ENCODE measurements around the gene SORCS2.

Gene SORCS2

DNA sequence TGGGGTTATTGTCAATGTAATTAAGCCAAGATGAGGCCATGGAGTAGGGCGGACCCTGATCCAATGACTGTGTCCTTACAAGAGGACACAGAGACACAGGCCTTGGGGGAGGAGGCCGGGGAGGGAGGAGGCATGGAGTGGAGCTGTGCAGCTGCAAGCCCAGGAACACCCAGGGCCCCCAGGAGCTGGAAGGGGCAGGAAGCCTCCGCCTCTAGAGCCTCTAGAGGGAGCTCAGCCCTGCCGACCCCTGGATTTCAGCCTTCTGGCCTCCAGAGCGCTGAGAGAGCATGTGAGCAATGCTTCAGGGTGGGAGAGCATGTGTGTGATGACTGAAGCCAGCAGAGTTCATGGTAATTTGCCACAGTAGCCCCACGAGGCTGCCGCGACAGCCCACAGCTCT, 512.7 kb downstream of the SORCS2 start:
- TF ChIP-seq EP300 (IDR thresholded peaks at IDR 0.05; ENCODE audit: borderline replicate concordance) = no peak
- TF ChIP-seq, protein P1, sequence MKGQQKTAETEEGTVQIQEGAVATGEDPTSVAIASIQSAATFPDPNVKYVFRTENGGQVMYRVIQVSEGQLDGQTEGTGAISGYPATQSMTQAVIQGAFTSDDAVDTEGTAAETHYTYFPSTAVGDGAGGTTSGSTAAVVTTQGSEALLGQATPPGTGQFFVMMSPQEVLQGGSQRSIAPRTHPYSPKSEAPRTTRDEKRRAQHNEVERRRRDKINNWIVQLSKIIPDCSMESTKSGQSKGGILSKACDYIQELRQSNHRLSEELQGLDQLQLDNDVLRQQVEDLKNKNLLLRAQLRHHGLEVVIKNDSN (IDR thresholded peaks at IDR 0.05) = no peak
- no peak for TF ChIP-seq RAD21 (IDR thresholded peaks at IDR 0.05; ENCODE audit: low read depth)
- no peak for TF ChIP-seq TEAD4 (IDR thresholded peaks at IDR 0.05)
- TF ChIP-seq NFIC (IDR thresholded peaks at IDR 0.05) = no peak
- no peak for TF ChIP-seq TCF12 (IDR thresholded peaks at IDR 0.05; ENCODE audit: low read depth)
- TF ChIP-seq ZBTB7A (IDR thresholded peaks at IDR 0.05; ENCODE audit: low read depth) = no peak

DNA sequence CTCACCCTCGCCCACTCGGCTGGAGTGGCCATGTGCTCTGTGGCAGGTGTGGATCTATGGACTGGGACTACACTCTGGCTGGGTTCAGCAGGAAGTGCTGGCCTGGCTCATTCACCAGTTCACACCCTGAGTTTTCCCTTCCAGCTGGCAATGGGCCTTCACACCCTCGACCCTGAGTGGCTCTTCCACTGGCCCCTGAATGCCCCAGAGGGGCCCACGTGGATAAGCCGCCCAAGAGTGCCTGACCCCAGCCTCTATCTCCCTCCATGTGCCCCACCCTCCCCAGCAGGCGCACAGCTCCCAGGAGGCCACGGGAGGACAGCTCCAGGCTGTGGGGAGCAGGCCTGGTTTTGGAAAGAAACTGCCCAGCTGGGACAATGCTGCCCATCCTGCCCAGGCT, 513.3 kb downstream of the SORCS2 start:
- TF ChIP-seq EGR1 (IDR thresholded peaks at IDR 0.05) (no peak), YY1 (IDR thresholded peaks at IDR 0.05; ENCODE audit: low read depth) (no peak)
- TF ChIP-seq, protein P2, sequence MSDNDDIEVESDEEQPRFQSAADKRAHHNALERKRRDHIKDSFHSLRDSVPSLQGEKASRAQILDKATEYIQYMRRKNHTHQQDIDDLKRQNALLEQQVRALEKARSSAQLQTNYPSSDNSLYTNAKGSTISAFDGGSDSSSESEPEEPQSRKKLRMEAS (IDR thresholded peaks at IDR 0.05) = no peak

DNA sequence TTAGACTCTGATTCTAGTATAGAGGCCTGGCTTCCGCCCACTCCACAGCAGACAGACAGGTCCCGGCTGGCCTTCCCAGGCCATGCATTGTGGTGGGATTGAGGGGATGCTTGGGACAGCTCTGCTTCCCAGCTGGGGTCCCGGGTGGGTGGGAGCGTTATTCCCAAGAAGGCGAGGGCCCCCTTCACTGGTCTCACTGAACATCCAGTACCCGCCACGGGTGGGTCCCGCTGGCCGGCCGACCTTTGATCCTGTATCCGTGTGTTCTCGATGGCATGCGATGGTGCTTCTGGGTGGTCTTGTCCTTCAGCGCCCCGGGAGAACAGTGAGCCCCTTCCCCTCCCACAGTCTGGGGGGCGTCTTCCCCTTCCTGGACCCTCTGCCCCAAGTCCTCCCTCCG, 515.9 kb downstream of the SORCS2 start:
- TF ChIP-seq TCF12 (IDR thresholded peaks at IDR 0.05; ENCODE audit: low read depth) (no peak), TAF1 (IDR thresholded peaks at IDR 0.05; ENCODE audit: low read depth) (no peak)

DNA sequence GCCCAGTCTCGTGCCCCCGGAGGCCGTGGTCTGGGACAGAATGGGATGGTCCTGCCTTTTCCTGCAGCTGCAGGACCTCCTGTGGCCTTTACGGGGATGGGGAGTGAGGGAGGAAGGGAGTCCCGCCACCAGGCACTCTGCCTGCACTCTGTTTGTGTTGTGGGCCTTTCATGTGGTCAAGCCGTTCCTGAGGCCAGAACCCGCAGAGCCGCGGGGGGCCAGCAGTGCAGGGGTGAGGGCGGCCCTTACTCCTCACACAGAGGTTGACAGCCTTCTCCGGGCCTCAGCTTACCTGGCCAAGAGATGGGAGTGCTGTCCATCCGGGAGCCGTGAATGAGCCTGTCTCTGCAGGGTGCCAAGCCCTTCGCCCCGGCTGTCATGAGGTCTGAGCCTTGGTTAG, 516.6 kb downstream of the SORCS2 start:
- TF ChIP-seq CREB1 (IDR thresholded peaks at IDR 0.05; ENCODE audit: low read depth) (no peak), EGR1 (IDR thresholded peaks at IDR 0.05) (no peak), CEBPB (IDR thresholded peaks at IDR 0.05) (no peak), NFIC (IDR thresholded peaks at IDR 0.05) (no peak), TEAD4 (IDR thresholded peaks at IDR 0.05) (no peak), YY1 (IDR thresholded peaks at IDR 0.05; ENCODE audit: low read depth) (no peak), FOXM1 (IDR thresholded peaks at IDR 0.05; ENCODE audit: borderline replicate concordance, low read depth) (no peak), ZBTB7A (IDR thresholded peaks at IDR 0.05; ENCODE audit: low read depth) (no peak), TAF1 (IDR thresholded peaks at IDR 0.05; ENCODE audit: low read depth) (no peak), EP300 (IDR thresholded peaks at IDR 0.05; ENCODE audit: borderline replicate concordance) (no peak), RAD21 (IDR thresholded peaks at IDR 0.05; ENCODE audit: low read depth) (no peak), TCF12 (IDR thresholded peaks at IDR 0.05; ENCODE audit: low read depth) (no peak)
- TF ChIP-seq, protein P1 (IDR thresholded peaks at IDR 0.05) = no peak
- TF ChIP-seq, protein P2 (IDR thresholded peaks at IDR 0.05) = no peak
- TF ChIP-seq, protein P3, sequence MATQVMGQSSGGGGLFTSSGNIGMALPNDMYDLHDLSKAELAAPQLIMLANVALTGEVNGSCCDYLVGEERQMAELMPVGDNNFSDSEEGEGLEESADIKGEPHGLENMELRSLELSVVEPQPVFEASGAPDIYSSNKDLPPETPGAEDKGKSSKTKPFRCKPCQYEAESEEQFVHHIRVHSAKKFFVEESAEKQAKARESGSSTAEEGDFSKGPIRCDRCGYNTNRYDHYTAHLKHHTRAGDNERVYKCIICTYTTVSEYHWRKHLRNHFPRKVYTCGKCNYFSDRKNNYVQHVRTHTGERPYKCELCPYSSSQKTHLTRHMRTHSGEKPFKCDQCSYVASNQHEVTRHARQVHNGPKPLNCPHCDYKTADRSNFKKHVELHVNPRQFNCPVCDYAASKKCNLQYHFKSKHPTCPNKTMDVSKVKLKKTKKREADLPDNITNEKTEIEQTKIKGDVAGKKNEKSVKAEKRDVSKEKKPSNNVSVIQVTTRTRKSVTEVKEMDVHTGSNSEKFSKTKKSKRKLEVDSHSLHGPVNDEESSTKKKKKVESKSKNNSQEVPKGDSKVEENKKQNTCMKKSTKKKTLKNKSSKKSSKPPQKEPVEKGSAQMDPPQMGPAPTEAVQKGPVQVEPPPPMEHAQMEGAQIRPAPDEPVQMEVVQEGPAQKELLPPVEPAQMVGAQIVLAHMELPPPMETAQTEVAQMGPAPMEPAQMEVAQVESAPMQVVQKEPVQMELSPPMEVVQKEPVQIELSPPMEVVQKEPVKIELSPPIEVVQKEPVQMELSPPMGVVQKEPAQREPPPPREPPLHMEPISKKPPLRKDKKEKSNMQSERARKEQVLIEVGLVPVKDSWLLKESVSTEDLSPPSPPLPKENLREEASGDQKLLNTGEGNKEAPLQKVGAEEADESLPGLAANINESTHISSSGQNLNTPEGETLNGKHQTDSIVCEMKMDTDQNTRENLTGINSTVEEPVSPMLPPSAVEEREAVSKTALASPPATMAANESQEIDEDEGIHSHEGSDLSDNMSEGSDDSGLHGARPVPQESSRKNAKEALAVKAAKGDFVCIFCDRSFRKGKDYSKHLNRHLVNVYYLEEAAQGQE (IDR thresholded peaks at IDR 0.05; ENCODE audit: low read depth) = no peak

DNA sequence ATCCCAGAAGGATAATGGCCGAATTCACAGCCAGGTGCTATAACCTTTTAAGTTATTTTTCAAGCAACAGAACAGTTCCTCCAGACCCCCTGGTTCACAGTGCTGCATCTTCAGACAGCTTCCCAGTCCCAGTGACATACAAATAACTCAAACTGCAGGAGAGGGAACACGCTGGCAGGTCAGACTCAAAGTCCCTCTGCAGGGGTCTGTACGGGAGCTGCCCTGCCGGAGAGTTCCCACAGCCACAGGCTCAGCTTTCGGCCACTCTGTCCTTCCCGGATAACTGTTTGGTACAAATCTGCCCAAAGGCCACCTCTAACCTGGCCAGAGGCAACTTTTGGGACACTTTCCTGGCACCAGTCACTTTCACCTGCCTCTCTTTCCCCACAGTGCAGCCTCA, 517.1 kb downstream of the SORCS2 start:
- TF ChIP-seq FOXM1 (IDR thresholded peaks at IDR 0.05; ENCODE audit: borderline replicate concordance, low read depth) = no peak
- no peak for TF ChIP-seq CEBPB (IDR thresholded peaks at IDR 0.05)
- no peak for TF ChIP-seq NFIC (IDR thresholded peaks at IDR 0.05)
- no peak for TF ChIP-seq ZBTB7A (IDR thresholded peaks at IDR 0.05; ENCODE audit: low read depth)
- no peak for TF ChIP-seq EGR1 (IDR thresholded peaks at IDR 0.05)

DNA sequence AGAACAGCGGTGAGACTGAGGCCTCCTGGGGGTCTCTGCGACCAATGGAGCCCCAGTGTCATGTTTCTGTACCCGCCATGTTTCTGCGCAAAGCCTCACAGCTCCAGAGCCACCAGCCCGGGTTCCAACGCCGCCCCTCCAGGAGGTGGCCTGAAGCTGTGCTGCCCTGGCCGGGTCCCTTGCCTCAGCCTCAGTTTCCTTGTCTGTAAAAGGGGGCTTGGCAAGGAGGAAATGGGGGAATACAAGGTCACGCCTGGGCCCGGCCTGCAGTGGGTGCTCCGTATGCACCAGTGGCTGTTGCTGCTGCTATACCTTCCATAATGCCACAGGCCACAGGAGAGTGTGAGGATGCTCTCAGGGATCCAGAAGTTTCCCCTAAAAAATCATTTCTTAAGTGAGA, 517.8 kb downstream of the SORCS2 start:
- TF ChIP-seq EGR1 (IDR thresholded peaks at IDR 0.05) (no peak), TAF1 (IDR thresholded peaks at IDR 0.05; ENCODE audit: low read depth) (no peak), EP300 (IDR thresholded peaks at IDR 0.05; ENCODE audit: borderline replicate concordance) (no peak), FOXM1 (IDR thresholded peaks at IDR 0.05; ENCODE audit: borderline replicate concordance, low read depth) (no peak), YY1 (IDR thresholded peaks at IDR 0.05; ENCODE audit: low read depth) (no peak), ZBTB7A (IDR thresholded peaks at IDR 0.05; ENCODE audit: low read depth) (no peak), TCF12 (IDR thresholded peaks at IDR 0.05; ENCODE audit: low read depth) (no peak), RAD21 (IDR thresholded peaks at IDR 0.05; ENCODE audit: low read depth) (no peak)
- TF ChIP-seq, protein P3 (IDR thresholded peaks at IDR 0.05; ENCODE audit: low read depth) = no peak
- TF ChIP-seq, protein P2 (IDR thresholded peaks at IDR 0.05) = no peak

Data from Ishikawa (cell line).